H1 (cell line): ENCODE results near the gene MPP2.

ENCODE experiments used
- ASH2L ChIP-seq: fragments of 200-600, 300-600 bp; sonication (generic); IDR thresholded peaks from one replicate; pipeline ENCODE4 v1.7.1; 2017; ENCODE audit warnings: low read length
- ATF3 ChIP-seq: IDR thresholded peaks from 2 replicates; pipeline ENCODE4 v1.6.1; 2011; ENCODE audit warnings: low read depth, mild to moderate bottlenecking, low read length; ENCODE audit not compliant: insufficient read depth
- CBX8 ChIP-seq: fragments of 300-800, 300-1000 bp; sonication (generic); IDR thresholded peaks from 2 replicates; pipeline ENCODE4 v1.7.1; 2016; ENCODE audit warnings: low read depth, low read length, borderline replicate concordance
- CTCF ChIP-seq, 3 experiments: IDR thresholded peaks; 1 replicate in 2 of 3; 2 replicates in 1 of 3; pipeline versions ENCODE4 v1.5.1 to v1.6.1; 2011; ENCODE audit warnings: low read length in 3 of 3, mild to moderate bottlenecking in 3 of 3, inconsistent platforms in 2 of 3, low read depth in 1 of 3, moderate library complexity in 1 of 3; ENCODE audit not compliant: insufficient read depth in 1 of 3; ENCODE audit errors: control extremely low read depth in 1 of 3
- EP300 ChIP-seq, 2 experiments: IDR thresholded peaks; 1 replicate in 1 of 2; 2 replicates in 1 of 2; pipeline ENCODE4 v1.6.1; 2011 to 2012; ENCODE audit warnings: low read depth in 2 of 2, low read length in 2 of 2, mild to moderate bottlenecking in 2 of 2, borderline replicate concordance in 1 of 2, inconsistent platforms in 1 of 2, moderate library complexity in 1 of 2
- GTF2F1 ChIP-seq: IDR thresholded peaks from 2 replicates; pipeline ENCODE4 v1.6.1; 2012; ENCODE audit warnings: low read depth, low read length, improper control_type of control experiment, borderline replicate concordance
- POLR2AphosphoS5 ChIP-seq: IDR thresholded peaks from 2 replicates; pipeline ENCODE4 v1.6.1; 2011; ENCODE audit warnings: low read depth, low read length
- USF2 ChIP-seq: IDR thresholded peaks from 2 replicates; pipeline ENCODE4 v1.6.1; 2011; ENCODE audit warnings: low read length, improper control_type of control experiment

GRCh38 chr17:43877451-43878155 is 29.7 kb downstream of the MPP2 start:
- TF ChIP-seq CBX8 (no peak), CTCF (IDR thresholded peaks at IDR 0.05; ENCODE audit: control extremely low read depth in 1 of 3, insufficient read depth in 1 of 3, low read depth in 1 of 3, low read length in 3 of 3) (no peak), POLR2AphosphoS5 (no peak), ATF3 (no peak), GTF2F1 (no peak), USF2 (no peak), EP300 (IDR thresholded peaks at IDR 0.05; ENCODE audit: borderline replicate concordance in 1 of 2, low read depth in 2 of 2, low read length in 2 of 2) (no peak), ASH2L (no peak)
